A172 (cell line): ENCODE results near the gene FANCE. TPM values are rescaled to one million over a fixed set of nuclear protein-coding genes. Genes with fewer than 3 reads are reported as not detected.

Experiments used
- DNase-seq: peaks from one replicate; pipeline ENCODE4 v3.0.0-alpha.2; 2015; ENCODE audit warnings: low spot score
- total RNA-seq: library from RNA; depleted of rRNA; stranded (reverse); fragments of >200 nt; shearing (Covaris generic); gene quantifications from 2 replicates; pipeline ENCODE4 v1.2.3, GENCODE V29; 2014; rRNA removed

The FANCE gene
- total RNA-seq, result 11.4 and 13.9 TPM in 2 replicates

- DNase-seq, result peak; percentile 71
Observed at GRCh38 chr6:35452183-35453090, at the start of gene FANCE. FANCE (plus strand) TSS chr6:35452338; CDS start chr6:35452546, 208 bp downstream.

- DNase-seq, result no peak
Observed at GRCh38 chr6:35402856-35403191, 49.3 kb upstream of the FANCE start.

- no peak for DNase-seq
Observed at GRCh38 chr6:35403544-35404442, 48.3 kb upstream of the FANCE start.

GRCh38 chr6:35406711-35407485 is 45.2 kb upstream of the FANCE start:
- DNase-seq, result no peak

- DNase-seq, result no peak
Observed at GRCh38 chr6:35409245-35409644, 42.9 kb upstream of the FANCE start.

- DNase-seq, result no peak
Observed at GRCh38 chr6:35410131-35410530, 42.0 kb upstream of the FANCE start.

- DNase-seq, result no peak
Observed at GRCh38 chr6:35411066-35411465, 41.1 kb upstream of the FANCE start.

- DNase-seq, result no peak
Observed at GRCh38 chr6:35412102-35412501, 40.0 kb upstream of the FANCE start.

GRCh38 chr6:35413911-35414310 is 38.2 kb upstream of the FANCE start:
- DNase-seq, result no peak

- DNase-seq, result peak; percentile 72
Observed at GRCh38 chr6:35415065-35415891, 36.9 kb upstream of the FANCE start.

- DNase-seq, result no peak
Observed at GRCh38 chr6:35417979-35418661, 34.0 kb upstream of the FANCE start.

GRCh38 chr6:35419417-35419816 is 32.7 kb upstream of the FANCE start:
- DNase-seq, result no peak

GRCh38 chr6:35419961-35420360 is 32.2 kb upstream of the FANCE start:
- no peak for DNase-seq

GRCh38 chr6:35425284-35425683 is 26.9 kb upstream of the FANCE start:
- peak; percentile 86 for DNase-seq

- DNase-seq, result no peak
Observed at GRCh38 chr6:35426074-35426473, 26.1 kb upstream of the FANCE start.

- DNase-seq, result no peak
Observed at GRCh38 chr6:35427435-35427834, 24.7 kb upstream of the FANCE start.

- DNase-seq, result peak; percentile 64
Observed at GRCh38 chr6:35427851-35428321, 24.3 kb upstream of the FANCE start.

GRCh38 chr6:35428421-35429149 is 23.6 kb upstream of the FANCE start:
- no peak for DNase-seq

GRCh38 chr6:35429463-35429862 is 22.7 kb upstream of the FANCE start:
- no peak for DNase-seq
